HUES6 (cell line): ENCODE measurements around the gene PRKCA.

ENCODE experiments used
- H3K27ac ChIP-seq: 2 replicates; pipeline ENCODE4 v1.7.0; 2013; ENCODE audit warnings: low read depth, mild to moderate bottlenecking, low read length, inconsistent platforms
- H3K27me3 ChIP-seq: 2 replicates; pipeline ENCODE4 v1.6.1; 2013; ENCODE audit warnings: low read length; ENCODE audit not compliant: control insufficient read depth, insufficient read depth
- H3K36me3 ChIP-seq: 2 replicates; pipeline ENCODE4 v1.6.1; 2013; ENCODE audit warnings: low read length; ENCODE audit not compliant: control insufficient read depth, insufficient read depth
- H3K4me1 ChIP-seq: 2 replicates; pipeline ENCODE4 v1.6.1; 2013; ENCODE audit warnings: low read length; ENCODE audit not compliant: control insufficient read depth, insufficient read depth
- H3K4me3 ChIP-seq: 2 replicates; pipeline ENCODE4 v1.5.1; 2013; ENCODE audit warnings: low read depth, low read length
- H3K9ac ChIP-seq: one replicate; pipeline ENCODE4 v1.6.1; 2013; ENCODE audit warnings: mild to moderate bottlenecking, low read length
- H3K9me3 ChIP-seq: 2 replicates; pipeline ENCODE4 v1.6.1; 2013; ENCODE audit warnings: low read depth, low read length; ENCODE audit not compliant: control insufficient read depth, insufficient read depth

The PRKCA gene

GRCh38 chr17:66494023-66494803 lies 191.8 kb downstream of the PRKCA start:
- Histone ChIP-seq H3K4me3 (no peak overlapping the region), H3K4me1 (peaks cover 30% of the 10 kb centered on the region), H3K9me3 (no peaks in the 10 kb centered on the region), H3K36me3 (no peaks in the 10 kb centered on the region), H3K27ac (peak overlapping the region; percentile 38), H3K27me3 (no peaks in the 10 kb centered on the region), H3K9ac (no peak overlapping the region)

GRCh38 chr17:66495035-66495434 lies 192.6 kb downstream of the PRKCA start:
- Histone ChIP-seq H3K9ac (no peak overlapping the region), H3K27ac (no peak overlapping the region), H3K4me3 (no peak overlapping the region), H3K36me3 (no peaks in the 10 kb centered on the region), H3K9me3 (no peaks in the 10 kb centered on the region), H3K4me1 (peaks cover 30% of the 10 kb centered on the region), H3K27me3 (no peaks in the 10 kb centered on the region)

- Histone ChIP-seq H3K4me1 (peaks cover 30% of the 10 kb centered on the region), H3K9me3 (no peaks in the 10 kb centered on the region), H3K4me3 (no peak overlapping the region), H3K36me3 (no peaks in the 10 kb centered on the region), H3K27me3 (no peaks in the 10 kb centered on the region), H3K9ac (no peak overlapping the region), H3K27ac (no peak overlapping the region)
These were observed 193.9 kb downstream of the PRKCA start for GRCh38 chr17:66496306-66496705.

GRCh38 chr17:66498580-66498979 lies 196.2 kb downstream of the PRKCA start:
- no peak overlapping the region for H3K27ac ChIP-seq
- peaks cover 12% of the 10 kb centered on the region for H3K4me1 ChIP-seq
- no peaks in the 10 kb centered on the region for H3K9me3 ChIP-seq
- no peaks in the 10 kb centered on the region for H3K27me3 ChIP-seq
- H3K36me3 ChIP-seq, result no peaks in the 10 kb centered on the region
- no peak overlapping the region for H3K9ac ChIP-seq
- H3K4me3 ChIP-seq, result no peak overlapping the region

- Histone ChIP-seq H3K9ac (no peak overlapping the region), H3K9me3 (no peaks in the 10 kb centered on the region), H3K4me1 (peaks cover 9% of the 10 kb centered on the region; the same call in 1 of the 2 replicates), H3K27me3 (no peaks in the 10 kb centered on the region), H3K4me3 (no peak overlapping the region), H3K36me3 (no peaks in the 10 kb centered on the region), H3K27ac (no peak overlapping the region)
These were observed 204.2 kb downstream of the PRKCA start for GRCh38 chr17:66506641-66507040.

- Histone ChIP-seq H3K4me1 (peaks cover 9% of the 10 kb centered on the region; the same call in 1 of the 2 replicates), H3K27ac (no peak overlapping the region)
These were observed 204.9 kb downstream of the PRKCA start for GRCh38 chr17:66507103-66507923.

GRCh38 chr17:66507982-66508760 lies 205.8 kb downstream of the PRKCA start:
- Histone ChIP-seq H3K4me1 (peaks cover 9% of the 10 kb centered on the region; the same call in 1 of the 2 replicates), H3K9ac (no peak overlapping the region), H3K27ac (no peak overlapping the region)

More at GRCh38 chr17:66507103-66507923, 204.9 kb downstream of the PRKCA start:
- no peak overlapping the region for H3K4me3 ChIP-seq
- H3K9me3 ChIP-seq, result no peaks in the 10 kb centered on the region
- no peak overlapping the region for H3K9ac ChIP-seq
- no peaks in the 10 kb centered on the region for H3K27me3 ChIP-seq
- no peaks in the 10 kb centered on the region for H3K36me3 ChIP-seq

GRCh38 chr17:66508896-66509844 lies 206.8 kb downstream of the PRKCA start:
- no peaks in the 10 kb centered on the region for H3K36me3 ChIP-seq
- peaks cover 9% of the 10 kb centered on the region; the same call in 1 of the 2 replicates for H3K4me1 ChIP-seq
- H3K9me3 ChIP-seq, result no peaks in the 10 kb centered on the region
- no peaks in the 10 kb centered on the region for H3K27me3 ChIP-seq
- H3K9ac ChIP-seq, result no peak overlapping the region
- no peak overlapping the region for H3K27ac ChIP-seq
- no peak overlapping the region for H3K4me3 ChIP-seq

More at GRCh38 chr17:66507982-66508760, 205.8 kb downstream of the PRKCA start:
- H3K4me3 ChIP-seq, result no peak overlapping the region
- H3K9me3 ChIP-seq, result no peaks in the 10 kb centered on the region
- H3K36me3 ChIP-seq, result no peaks in the 10 kb centered on the region
- H3K27me3 ChIP-seq, result no peaks in the 10 kb centered on the region

- Histone ChIP-seq H3K4me1 (peaks cover 9% of the 10 kb centered on the region; the same call in 1 of the 2 replicates), H3K9ac (no peak overlapping the region), H3K36me3 (no peaks in the 10 kb centered on the region), H3K27ac (no peak overlapping the region), H3K4me3 (no peak overlapping the region), H3K9me3 (no peaks in the 10 kb centered on the region), H3K27me3 (no peaks in the 10 kb centered on the region)
These were observed 207.5 kb downstream of the PRKCA start for GRCh38 chr17:66509926-66510325.

GRCh38 chr17:66511135-66511534 lies 208.7 kb downstream of the PRKCA start:
- H3K9ac ChIP-seq, result no peak overlapping the region
- no peaks in the 10 kb centered on the region for H3K36me3 ChIP-seq
- no peaks in the 10 kb centered on the region for H3K9me3 ChIP-seq
- H3K27ac ChIP-seq, result no peak overlapping the region
- no peaks in the 10 kb centered on the region for H3K27me3 ChIP-seq
- H3K4me3 ChIP-seq, result no peak overlapping the region
- H3K4me1 ChIP-seq, result peaks cover 9% of the 10 kb centered on the region; the same call in 1 of the 2 replicates
